Measurements from ENCODE around the gene PLEKHB1.

Gene PLEKHB1

DNA sequence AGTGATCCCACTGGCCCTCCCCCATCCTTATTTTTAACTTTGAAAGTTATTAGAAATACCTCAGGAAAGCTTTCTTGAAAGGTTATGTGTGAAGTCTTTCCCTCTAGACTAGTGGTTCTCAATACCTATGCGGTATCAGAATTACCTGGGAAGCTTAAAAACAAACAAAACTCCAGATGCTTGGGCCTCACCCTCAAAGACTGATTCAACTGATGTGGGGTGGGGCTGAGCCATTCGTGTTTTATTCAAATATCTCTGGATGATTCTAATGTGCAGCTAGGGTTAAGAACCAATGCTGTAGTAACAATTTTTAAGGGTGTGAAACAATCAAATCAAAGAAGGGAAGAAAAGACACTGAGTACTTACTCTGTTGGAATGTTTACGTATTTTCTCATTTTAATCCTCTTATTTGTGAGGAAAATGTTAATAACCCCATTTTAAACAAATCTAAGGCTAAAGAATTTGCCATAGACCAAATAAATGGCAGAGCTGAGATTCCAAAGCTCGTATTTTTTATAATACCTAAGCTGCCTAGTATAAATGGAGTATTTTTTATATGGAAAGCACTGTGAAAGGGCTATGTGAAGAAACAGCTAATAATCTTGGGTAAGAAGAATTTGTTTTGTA lies 47.6 kb downstream of the PLEKHB1 start:
- DNase-seq: no peak

- DNase-seq: no peak
These were observed 58.7 kb downstream of the PLEKHB1 start for GRCh38 chr11:73705053-73705452.

DNA sequence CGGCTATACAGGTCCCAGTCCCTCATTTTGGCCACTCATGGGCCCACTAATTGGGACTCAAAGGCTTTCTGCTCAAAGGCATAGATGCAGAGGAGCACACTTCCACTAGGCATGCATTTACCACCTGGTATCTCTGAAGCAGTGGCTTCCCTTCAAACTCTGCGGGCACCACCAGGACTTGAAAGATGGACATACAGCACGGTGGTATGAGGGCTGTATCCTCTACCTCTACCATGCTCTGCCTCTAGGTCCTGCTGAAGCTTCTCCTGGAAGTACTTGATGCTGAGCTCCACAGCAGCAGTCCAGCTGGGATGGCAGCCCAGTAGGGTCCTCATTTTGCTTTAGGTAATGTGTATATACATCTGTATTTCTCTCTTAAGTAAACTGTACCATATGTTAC lies 64.6 kb downstream of the PLEKHB1 start:
- DNase-seq: no peak

Measured in NCI-H446 (cell line).